ENCODE results near the gene LYPD3.

LYPD3 gene

DNA sequence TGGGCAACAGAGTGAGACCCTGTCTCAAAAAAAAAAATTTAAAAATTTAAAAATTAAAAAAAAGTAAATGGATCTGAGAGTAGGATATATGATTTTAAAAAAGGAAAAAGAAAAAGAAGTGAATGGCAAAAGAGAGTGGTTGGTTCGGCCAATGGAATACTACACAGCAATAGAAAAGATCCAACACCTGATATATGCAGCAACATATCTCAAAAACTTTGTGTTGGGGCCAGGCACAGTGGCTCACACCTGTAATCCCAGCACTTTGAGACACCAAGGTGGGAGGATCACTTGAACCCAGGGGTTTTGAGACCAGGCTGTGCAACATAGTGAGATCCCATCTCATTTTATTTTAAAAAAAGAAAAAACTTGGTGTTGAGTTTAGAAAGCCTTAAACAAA is 1.4 kb upstream of the LYPD3 start:
- in situ Hi-C loops (cut with HindIII; ENCODE audit: low sequenced_read_pairs), result no loop called here

DNA sequence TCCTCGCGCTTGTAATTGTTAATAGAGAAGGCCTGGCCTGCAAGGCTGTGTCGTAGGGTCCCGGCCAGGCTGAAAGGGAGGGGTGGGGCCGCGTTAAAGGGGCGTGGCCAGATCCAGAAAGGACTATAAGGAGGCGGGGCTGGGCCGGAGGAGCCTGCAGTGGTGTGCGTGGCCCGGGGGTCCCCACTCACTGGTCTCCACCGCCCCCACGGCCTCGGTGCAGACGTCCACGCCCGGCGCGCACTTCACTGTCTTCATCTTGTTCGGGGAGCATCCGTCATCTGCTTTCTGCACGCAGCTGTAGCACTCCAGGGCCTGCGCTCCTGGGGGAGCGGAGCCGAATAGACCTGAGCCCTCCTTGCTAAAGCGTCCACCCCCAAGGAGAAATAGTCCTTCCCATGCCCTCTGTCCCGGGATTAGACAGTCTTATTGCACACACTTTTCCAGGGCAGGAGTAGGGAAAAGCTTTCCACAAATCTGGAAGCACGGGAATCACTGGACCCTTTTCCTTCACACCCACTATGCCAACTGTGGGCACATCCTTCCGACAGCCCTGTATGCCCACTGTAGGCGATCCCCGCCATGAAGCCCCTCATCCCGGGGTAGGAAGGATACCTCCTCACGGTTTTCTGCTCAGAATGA is 1.2 kb downstream of the LYPD3 start:
- peak overlapping the region; percentile 71 for H3K4me3 ChIP-seq (ENCODE audit: low read depth, low read length)
- TF ChIP-seq, protein P1, sequence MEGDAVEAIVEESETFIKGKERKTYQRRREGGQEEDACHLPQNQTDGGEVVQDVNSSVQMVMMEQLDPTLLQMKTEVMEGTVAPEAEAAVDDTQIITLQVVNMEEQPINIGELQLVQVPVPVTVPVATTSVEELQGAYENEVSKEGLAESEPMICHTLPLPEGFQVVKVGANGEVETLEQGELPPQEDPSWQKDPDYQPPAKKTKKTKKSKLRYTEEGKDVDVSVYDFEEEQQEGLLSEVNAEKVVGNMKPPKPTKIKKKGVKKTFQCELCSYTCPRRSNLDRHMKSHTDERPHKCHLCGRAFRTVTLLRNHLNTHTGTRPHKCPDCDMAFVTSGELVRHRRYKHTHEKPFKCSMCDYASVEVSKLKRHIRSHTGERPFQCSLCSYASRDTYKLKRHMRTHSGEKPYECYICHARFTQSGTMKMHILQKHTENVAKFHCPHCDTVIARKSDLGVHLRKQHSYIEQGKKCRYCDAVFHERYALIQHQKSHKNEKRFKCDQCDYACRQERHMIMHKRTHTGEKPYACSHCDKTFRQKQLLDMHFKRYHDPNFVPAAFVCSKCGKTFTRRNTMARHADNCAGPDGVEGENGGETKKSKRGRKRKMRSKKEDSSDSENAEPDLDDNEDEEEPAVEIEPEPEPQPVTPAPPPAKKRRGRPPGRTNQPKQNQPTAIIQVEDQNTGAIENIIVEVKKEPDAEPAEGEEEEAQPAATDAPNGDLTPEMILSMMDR (IDR thresholded peaks at IDR 0.05; ENCODE audit: low read depth, low read length), result no peak
- no peak for DNase-seq (ENCODE audit: low read depth, low spot score)
- in situ Hi-C loops (cut with HindIII; ENCODE audit: low sequenced_read_pairs), result no loop called here

More for the DNA sequence above, 1.4 kb upstream of the LYPD3 start:
- DNase-seq (ENCODE audit: low read depth, low spot score), result no peak
- TF ChIP-seq, protein P1 (IDR thresholded peaks at IDR 0.05; ENCODE audit: low read depth, low read length), result no peak
- no peak overlapping the region for H3K4me3 ChIP-seq (ENCODE audit: low read depth, low read length)

DNA sequence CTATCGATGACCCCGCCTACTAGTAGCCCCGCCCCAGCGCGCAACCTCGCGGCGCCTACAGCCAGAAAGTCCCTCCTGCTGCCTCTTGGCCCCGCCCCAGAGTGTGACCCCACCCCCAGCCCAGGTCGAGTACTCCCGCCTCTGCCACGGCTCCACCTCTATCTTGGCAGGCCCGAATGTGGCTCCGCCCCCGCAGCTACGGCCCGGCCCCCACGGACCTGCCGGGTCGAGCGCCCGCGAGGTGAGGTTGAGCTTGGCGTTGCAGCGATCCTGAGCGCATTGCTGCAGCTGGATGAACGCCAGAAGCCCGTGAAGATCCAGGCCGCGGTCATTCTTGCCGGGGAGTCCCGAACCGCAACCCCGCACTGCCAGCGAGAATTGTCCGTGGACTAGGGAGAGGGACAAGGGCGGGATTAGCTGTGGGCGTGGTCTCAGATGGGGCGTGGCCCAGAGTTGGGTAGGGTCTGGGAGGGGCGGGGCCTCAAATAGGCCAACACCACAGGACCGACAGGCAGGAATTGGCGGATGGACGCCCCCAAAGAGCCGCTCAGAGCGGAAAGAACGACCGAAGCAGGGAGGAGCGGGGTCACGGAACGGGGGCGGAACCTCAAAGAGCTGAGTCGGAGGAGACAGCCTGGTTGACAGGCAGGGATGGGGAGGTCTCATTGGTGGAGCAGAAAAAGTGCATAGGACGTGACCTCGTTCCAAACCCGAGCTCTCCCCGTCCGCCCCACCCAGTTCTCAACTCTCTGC is 1.9 kb downstream of the LYPD3 start:
- peak overlapping the region; percentile 71 for H3K4me3 ChIP-seq (ENCODE audit: low read depth, low read length)
- in situ Hi-C loops (cut with HindIII; ENCODE audit: low sequenced_read_pairs), result no loop called here
- peak; percentile 87 for DNase-seq (ENCODE audit: low read depth, low spot score)
- TF ChIP-seq, protein P1 (IDR thresholded peaks at IDR 0.05; ENCODE audit: low read depth, low read length), result no peak

DNA sequence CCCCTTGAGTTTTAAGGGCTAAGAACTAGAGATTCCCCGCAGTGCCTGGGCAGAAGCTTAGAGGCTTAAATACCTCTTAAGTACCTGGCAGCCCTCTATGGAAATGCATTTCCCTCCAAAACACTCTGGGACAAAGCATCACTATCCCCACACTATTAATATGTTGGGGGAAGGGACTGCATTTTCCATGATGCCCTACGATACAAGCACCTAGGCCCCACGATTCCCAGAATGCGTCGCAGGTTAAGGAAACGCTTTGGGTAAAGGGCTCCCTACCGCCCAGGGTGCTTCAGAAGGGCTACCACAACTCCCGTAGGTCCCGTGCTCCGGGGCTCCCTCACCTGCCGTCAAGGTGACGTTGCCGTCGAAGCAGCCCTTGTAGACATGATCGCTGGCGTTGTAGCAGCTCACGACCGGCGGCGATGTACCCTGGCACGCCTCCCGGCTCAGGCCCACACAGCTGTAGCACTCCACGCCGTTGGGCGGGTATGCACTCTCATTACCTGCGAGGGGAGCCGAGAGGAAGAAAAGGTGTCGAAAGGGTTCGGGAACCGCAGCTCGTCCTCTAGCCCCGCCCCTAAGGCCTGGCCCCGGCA is 2.5 kb downstream of the LYPD3 start:
- H3K4me3 ChIP-seq (ENCODE audit: low read depth, low read length), result peak overlapping the region; percentile 71
- no peak for DNase-seq (ENCODE audit: low read depth, low spot score)
- in situ Hi-C loops (cut with HindIII; ENCODE audit: low sequenced_read_pairs), result no loop called here
- TF ChIP-seq, protein P1 (IDR thresholded peaks at IDR 0.05; ENCODE audit: low read depth, low read length), result no peak

DNA sequence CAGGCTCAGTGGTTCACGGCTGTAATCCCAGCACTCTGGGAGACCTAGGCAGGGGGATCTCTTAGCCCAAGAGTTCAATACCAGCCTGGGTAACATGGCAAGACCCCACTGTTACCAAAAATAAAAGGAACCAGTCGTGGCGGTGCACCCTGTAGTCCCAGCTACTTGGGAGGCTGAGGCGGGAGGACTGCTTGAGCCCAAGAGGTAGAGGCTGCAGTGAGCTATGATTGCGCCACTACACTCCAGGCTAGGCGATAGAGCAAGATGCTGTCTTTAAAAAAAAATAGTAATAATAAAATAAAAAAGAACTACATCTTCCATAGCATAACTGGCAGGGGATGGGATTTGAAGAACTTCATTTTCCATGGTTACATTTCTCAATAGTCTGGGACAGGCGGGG is 3.0 kb downstream of the LYPD3 start:
- TF ChIP-seq, protein P1 (IDR thresholded peaks at IDR 0.05; ENCODE audit: low read depth, low read length), result no peak
- H3K4me3 ChIP-seq (ENCODE audit: low read depth, low read length), result no peak overlapping the region
- in situ Hi-C loops (cut with HindIII; ENCODE audit: low sequenced_read_pairs), result no loop called here
- no peak for DNase-seq (ENCODE audit: low read depth, low spot score)

DNA sequence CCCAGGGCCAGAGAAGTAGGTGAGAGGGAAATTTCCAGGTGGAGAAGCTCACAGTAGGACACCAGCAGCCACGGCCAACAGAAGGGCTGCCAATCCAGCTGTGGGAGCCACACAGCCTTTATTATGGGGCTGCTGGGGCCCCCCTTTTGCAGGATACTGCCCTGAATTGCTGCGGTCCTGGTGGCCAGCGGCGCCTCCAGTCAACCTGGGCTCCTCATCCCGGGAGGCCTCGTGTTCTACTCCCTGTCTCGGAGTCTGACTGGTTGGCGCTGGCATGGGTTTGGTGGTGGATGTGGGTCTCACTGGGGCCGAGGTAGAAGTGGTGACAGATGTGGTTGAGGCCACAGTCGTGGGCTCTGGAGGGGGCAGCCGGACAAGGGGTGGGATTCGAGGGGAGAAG is 4.1 kb downstream of the LYPD3 start:
- no peak for DNase-seq (ENCODE audit: low read depth, low spot score)
- no peak overlapping the region for H3K4me3 ChIP-seq (ENCODE audit: low read depth, low read length)
- TF ChIP-seq, protein P1 (IDR thresholded peaks at IDR 0.05; ENCODE audit: low read depth, low read length), result no peak
- in situ Hi-C loops (cut with HindIII; ENCODE audit: low sequenced_read_pairs), result no loop called here

Data from astrocyte of the spinal cord (primary cell).